GM23338 (cell line): ENCODE data around the gene CRYBB3. TPM values are rescaled to one million over a fixed set of nuclear protein-coding genes. Genes with fewer than 3 reads are reported as not detected.

Source experiments
- ATAC-seq: fragments of 200-7000 bp; cut with Tn5 transposase; 3 replicates; pipeline ENCODE4 v1.9.1; 2020
- DNase-seq: peaks from one replicate; pipeline ENCODE4 v3.0.0-alpha.2; 2015; ENCODE audit warnings: low spot score
- H2AFZ ChIP-seq: fragments of 200-600 bp; sonication (generic); 2 replicates; pipeline ENCODE4 v1.8.0; 2016; ENCODE audit warnings: antibody characterized with exemption, mild to moderate bottlenecking, moderate library complexity
- H3F3A ChIP-seq: fragments of 200-600 bp; sonication (generic); replicated peaks from 2 replicates; pipeline ENCODE4 v1.8.0; 2017; ENCODE audit warnings: antibody characterized with exemption, mixed run types, low read depth
- H3K27ac ChIP-seq: fragments of 200-600 bp; sonication (generic); 2 replicates; pipeline ENCODE4 v1.6.1; 2016; ENCODE audit warnings: low read depth
- H3K27me3 ChIP-seq: fragments of 200-600 bp; sonication (generic); 2 replicates; pipeline ENCODE4 v1.8.0; 2016; ENCODE audit warnings: mild to moderate bottlenecking, mixed run types, moderate library complexity; ENCODE audit not compliant: insufficient read depth
- H3K36me3 ChIP-seq: fragments of 200-600 bp; sonication (generic); 2 replicates; pipeline ENCODE4 v1.8.0; 2016; ENCODE audit warnings: mild to moderate bottlenecking; ENCODE audit not compliant: insufficient read depth
- H3K4me1 ChIP-seq: fragments of 200-600 bp; sonication (generic); 2 replicates; pipeline ENCODE4 v1.8.0; 2016; ENCODE audit warnings: mild to moderate bottlenecking, moderate library complexity; ENCODE audit not compliant: insufficient read depth
- H3K4me2 ChIP-seq: fragments of 200-600 bp; sonication (generic); 2 replicates; pipeline ENCODE4 v1.7.1; 2017; ENCODE audit warnings: mixed run types
- H3K4me3 ChIP-seq: fragments of 200-600 bp; sonication (generic); 2 replicates; pipeline ENCODE4 v1.6.1; 2016; ENCODE audit warnings: mixed run types
- H3K79me2 ChIP-seq: fragments of 200-600 bp; sonication (generic); replicated peaks from 2 replicates; pipeline ENCODE4 v1.8.0; 2017; ENCODE audit warnings: mild to moderate bottlenecking; ENCODE audit not compliant: insufficient read depth
- H3K9me2 ChIP-seq: fragments of 200-600 bp; sonication (generic); 2 replicates; pipeline ENCODE4 v1.8.0; 2017; ENCODE audit not compliant: insufficient read depth
- H4K20me1 ChIP-seq: fragments of 200-600 bp; sonication (generic); replicated peaks from 2 replicates; pipeline ENCODE4 v1.8.0; 2017; ENCODE audit warnings: mild to moderate bottlenecking; ENCODE audit not compliant: insufficient read depth
- H3K27ac Mint-ChIP-seq: 2 replicates; pipeline ENCODE4 v1.8.0; 2020; ENCODE audit warnings: inconsistent platforms, mild to moderate bottlenecking, moderate library complexity, mixed read lengths
- H3K27me3 Mint-ChIP-seq: 3 replicates; pipeline ENCODE4 v1.8.0; 2022; ENCODE audit warnings: low read depth, mild to moderate bottlenecking, moderate library complexity, mixed read lengths, inconsistent platforms; ENCODE audit not compliant: insufficient read depth, poor library complexity
- H3K36me3 Mint-ChIP-seq: 3 replicates; pipeline ENCODE4 v1.8.0; 2021; ENCODE audit warnings: low read depth, mild to moderate bottlenecking, inconsistent platforms, moderate library complexity, mixed read lengths
- H3K4me1 Mint-ChIP-seq: 3 replicates; pipeline ENCODE4 v1.8.0; 2020; ENCODE audit warnings: mild to moderate bottlenecking, inconsistent platforms, mixed read lengths
- H3K4me3 Mint-ChIP-seq: 3 replicates; pipeline ENCODE4 v1.8.0; 2021; ENCODE audit warnings: moderate library complexity, mild to moderate bottlenecking, inconsistent platforms, mixed read lengths
- H3K9me3 Mint-ChIP-seq: 3 replicates; pipeline ENCODE4 v1.8.0; 2020; ENCODE audit warnings: moderate library complexity, mild to moderate bottlenecking, inconsistent platforms, mixed read lengths
- ETS1 ChIP-seq: IDR thresholded peaks from 2 replicates; pipeline ENCODE4 v1.6.1; 2016; ENCODE audit warnings: antibody characterized with exemption
- EZH2 ChIP-seq: fragments of 200-600 bp; sonication (generic); IDR thresholded peaks from one replicate; pipeline ENCODE4 v1.8.0; 2017; ENCODE audit warnings: antibody characterized with exemption, mild to moderate bottlenecking, low read depth; ENCODE audit not compliant: unreplicated experiment
- EZH2phosphoT487 ChIP-seq: fragments of 200-600 bp; sonication (generic); IDR thresholded peaks from one replicate; pipeline ENCODE4 v1.8.1; 2018; ENCODE audit warnings: antibody characterized with exemption; ENCODE audit not compliant: unreplicated experiment
- JUNB ChIP-seq: IDR thresholded peaks from one replicate; pipeline ENCODE4 v1.6.1; 2016; ENCODE audit warnings: antibody characterized with exemption; ENCODE audit not compliant: unreplicated experiment
- POLR2AphosphoS5 ChIP-seq: IDR thresholded peaks from 2 replicates; pipeline ENCODE4 v1.6.1; 2016; ENCODE audit warnings: antibody characterized with exemption, low read depth
- STAT1 ChIP-seq: IDR thresholded peaks from one replicate; pipeline ENCODE4 v1.6.1; 2016; ENCODE audit warnings: antibody characterized with exemption; ENCODE audit not compliant: unreplicated experiment
- ZNF114 ChIP-seq: fragments of 250-450 bp; sonication (Bioruptor Pico); IDR thresholded peaks from 2 replicates; pipeline ENCODE4 v1.5.0; 2020; ENCODE audit warnings: mild to moderate bottlenecking, moderate library complexity
- ZNF331 ChIP-seq: fragments of 250-450 bp; sonication (Bioruptor Pico); IDR thresholded peaks from 2 replicates; pipeline ENCODE4 v1.5.0; 2020; ENCODE audit warnings: low read depth, mild to moderate bottlenecking, moderate library complexity
- polyA plus RNA-seq: library from polyadenylated mRNA; unstranded; fragments of >200 nt; fragmentation: Nextera tagmentation; extraction: Ambion mirVana; gene quantifications from 2 replicates; pipeline ENCODE4 v1.2.1, GENCODE V29; 2016
- total RNA-seq: library from RNA; depleted of rRNA; stranded (reverse); fragments of >200 nt; shearing (Covaris generic); gene quantifications from 2 replicates; pipeline ENCODE4 v1.2.3, GENCODE V29; 2014
- TF ChIP-seq, protein P1 (sequence below): IDR thresholded peaks from one replicate; pipeline ENCODE4 v1.6.1; 2018; ENCODE audit warnings: antibody characterized with exemption; ENCODE audit not compliant: unreplicated experiment
- TF ChIP-seq, protein P2 (sequence below), 2 experiments: fragments of 200-600 bp in 1 of 2; sonication (generic) in 1 of 2; conservative IDR thresholded peaks; 2 replicates each; pipeline versions ENCODE4 v1.5.1 to v1.6.1; 2016 to 2017; ENCODE audit warnings: antibody characterized with exemption in 2 of 2, low read depth in 2 of 2, mild to moderate bottlenecking in 2 of 2, moderate library complexity in 1 of 2

The CRYBB3 gene
- total and polyA plus RNA-seq, 2 experiments from 2014 or later = 0.28 TPM; not detected in 1

DNA sequence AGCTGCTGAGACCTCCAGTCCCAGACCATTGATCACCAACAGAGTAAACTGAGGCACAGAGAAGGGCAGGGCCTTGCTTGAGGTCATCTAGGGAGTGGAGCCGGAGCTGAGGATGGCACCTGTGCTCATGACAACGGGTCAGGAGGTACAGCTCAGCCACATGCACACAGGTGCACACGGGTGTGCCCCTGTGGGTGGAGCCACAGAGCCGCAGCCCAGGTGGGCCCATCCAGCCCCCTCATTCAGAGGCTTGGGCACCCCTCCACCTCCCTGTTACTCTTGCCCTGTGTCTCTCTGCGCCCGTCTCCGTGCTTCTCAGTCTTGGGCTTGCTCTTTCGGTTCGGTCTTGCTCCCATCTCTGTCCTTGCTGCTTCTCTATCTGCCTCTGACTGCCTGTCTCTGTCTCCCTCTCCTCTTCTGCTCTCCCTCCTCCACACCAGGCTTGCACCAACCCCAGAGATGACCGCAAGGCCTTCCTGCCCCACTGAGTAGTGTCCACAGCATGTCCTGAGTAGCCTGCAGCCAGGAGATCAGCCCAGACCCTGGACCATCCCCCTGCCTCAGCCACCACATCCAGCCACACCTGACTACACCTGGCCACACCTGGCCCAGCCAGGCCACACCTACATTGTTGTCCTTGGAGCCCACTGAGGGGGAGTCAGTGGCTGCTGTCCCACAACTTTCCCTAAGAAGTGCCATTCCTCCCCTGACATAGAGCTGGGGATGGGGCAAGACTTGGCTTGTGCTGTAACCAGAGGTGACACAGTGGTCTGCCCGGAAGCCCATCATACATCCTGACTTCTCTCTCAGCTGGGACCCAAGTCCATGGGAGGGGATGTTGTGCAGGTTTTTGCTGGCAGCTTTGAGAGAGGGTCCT lies 39.3 kb upstream of the CRYBB3 start (continued):
- TF ChIP-seq, protein P1, sequence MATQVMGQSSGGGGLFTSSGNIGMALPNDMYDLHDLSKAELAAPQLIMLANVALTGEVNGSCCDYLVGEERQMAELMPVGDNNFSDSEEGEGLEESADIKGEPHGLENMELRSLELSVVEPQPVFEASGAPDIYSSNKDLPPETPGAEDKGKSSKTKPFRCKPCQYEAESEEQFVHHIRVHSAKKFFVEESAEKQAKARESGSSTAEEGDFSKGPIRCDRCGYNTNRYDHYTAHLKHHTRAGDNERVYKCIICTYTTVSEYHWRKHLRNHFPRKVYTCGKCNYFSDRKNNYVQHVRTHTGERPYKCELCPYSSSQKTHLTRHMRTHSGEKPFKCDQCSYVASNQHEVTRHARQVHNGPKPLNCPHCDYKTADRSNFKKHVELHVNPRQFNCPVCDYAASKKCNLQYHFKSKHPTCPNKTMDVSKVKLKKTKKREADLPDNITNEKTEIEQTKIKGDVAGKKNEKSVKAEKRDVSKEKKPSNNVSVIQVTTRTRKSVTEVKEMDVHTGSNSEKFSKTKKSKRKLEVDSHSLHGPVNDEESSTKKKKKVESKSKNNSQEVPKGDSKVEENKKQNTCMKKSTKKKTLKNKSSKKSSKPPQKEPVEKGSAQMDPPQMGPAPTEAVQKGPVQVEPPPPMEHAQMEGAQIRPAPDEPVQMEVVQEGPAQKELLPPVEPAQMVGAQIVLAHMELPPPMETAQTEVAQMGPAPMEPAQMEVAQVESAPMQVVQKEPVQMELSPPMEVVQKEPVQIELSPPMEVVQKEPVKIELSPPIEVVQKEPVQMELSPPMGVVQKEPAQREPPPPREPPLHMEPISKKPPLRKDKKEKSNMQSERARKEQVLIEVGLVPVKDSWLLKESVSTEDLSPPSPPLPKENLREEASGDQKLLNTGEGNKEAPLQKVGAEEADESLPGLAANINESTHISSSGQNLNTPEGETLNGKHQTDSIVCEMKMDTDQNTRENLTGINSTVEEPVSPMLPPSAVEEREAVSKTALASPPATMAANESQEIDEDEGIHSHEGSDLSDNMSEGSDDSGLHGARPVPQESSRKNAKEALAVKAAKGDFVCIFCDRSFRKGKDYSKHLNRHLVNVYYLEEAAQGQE = no peak
- TF ChIP-seq EZH2phosphoT487 = no peak
- TF ChIP-seq, protein P2, sequence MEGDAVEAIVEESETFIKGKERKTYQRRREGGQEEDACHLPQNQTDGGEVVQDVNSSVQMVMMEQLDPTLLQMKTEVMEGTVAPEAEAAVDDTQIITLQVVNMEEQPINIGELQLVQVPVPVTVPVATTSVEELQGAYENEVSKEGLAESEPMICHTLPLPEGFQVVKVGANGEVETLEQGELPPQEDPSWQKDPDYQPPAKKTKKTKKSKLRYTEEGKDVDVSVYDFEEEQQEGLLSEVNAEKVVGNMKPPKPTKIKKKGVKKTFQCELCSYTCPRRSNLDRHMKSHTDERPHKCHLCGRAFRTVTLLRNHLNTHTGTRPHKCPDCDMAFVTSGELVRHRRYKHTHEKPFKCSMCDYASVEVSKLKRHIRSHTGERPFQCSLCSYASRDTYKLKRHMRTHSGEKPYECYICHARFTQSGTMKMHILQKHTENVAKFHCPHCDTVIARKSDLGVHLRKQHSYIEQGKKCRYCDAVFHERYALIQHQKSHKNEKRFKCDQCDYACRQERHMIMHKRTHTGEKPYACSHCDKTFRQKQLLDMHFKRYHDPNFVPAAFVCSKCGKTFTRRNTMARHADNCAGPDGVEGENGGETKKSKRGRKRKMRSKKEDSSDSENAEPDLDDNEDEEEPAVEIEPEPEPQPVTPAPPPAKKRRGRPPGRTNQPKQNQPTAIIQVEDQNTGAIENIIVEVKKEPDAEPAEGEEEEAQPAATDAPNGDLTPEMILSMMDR (conservative IDR thresholded peaks at IDR 0.05; ENCODE audit: low read depth in 2 of 2) = no peak
- no peak for TF ChIP-seq POLR2AphosphoS5
- no peak for TF ChIP-seq EZH2

DNA sequence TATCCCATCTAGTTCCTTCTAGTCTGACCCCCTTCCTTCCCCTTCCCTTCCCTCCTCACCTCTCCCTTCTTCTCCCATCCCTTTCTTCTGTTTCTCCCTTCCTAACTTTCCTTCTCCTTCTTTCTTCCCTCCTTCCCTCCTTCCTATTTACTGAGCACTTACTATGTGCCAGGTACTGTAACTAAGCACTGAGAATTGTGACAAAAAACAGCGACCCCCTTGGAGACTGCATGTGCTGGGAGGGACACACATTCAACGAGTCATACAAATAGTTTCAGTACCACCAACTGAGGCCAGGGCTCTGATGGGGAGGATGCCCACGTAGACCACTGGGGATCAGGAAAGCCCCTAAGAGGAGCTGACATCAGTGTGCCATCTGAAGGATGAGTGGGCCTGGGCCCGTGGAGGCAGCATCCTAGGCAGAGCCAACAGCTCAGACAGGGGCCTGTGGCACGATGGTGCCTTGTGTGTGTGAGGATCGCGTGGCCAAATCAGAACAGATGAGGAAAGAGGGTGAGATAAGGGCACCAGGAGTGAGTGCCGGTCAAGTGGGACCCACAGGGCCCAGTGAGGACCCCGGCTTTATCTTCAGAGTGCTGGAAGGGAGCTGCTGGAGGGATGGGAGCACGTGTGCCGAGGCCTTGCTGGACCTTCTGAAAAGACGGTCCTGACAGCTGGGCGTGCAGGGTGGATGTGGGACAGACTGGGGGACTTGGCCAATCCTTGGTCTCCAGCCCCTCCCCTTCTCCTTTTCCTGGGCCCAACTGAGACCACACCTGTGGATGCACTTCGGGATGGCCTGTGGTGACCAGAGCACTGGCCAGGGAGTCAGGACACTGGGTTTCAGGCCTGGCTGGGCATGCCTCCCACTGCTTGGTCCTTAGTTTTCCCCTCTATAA lies 38.4 kb upstream of the CRYBB3 start:
- Histone ChIP-seq H3K36me3 (no peaks in the 10 kb centered on the region), H3K27me3 (no peaks in the 10 kb centered on the region), H3K4me1 (no peaks in the 10 kb centered on the region), H4K20me1 (peaks cover 4% of the 10 kb centered on the region; the same call in 1 of the 2 replicates), H3K79me2 (no peaks in the 10 kb centered on the region), H2AFZ (no peak overlapping the region), H3K4me3 (no peak overlapping the region), H3K27ac (no peak overlapping the region), H3F3A (no peaks in the 10 kb centered on the region), H3K4me2 (no peak overlapping the region), H3K9me2 (no peaks in the 10 kb centered on the region)
- Mint-ChIP-seq H3K27ac (no peak overlapping the region; the same call in 1 of the 2 replicates), H3K27me3 (peaks cover 2% of the 10 kb centered on the region), H3K36me3 (no peaks in the 10 kb centered on the region), H3K9me3 (no peaks in the 10 kb centered on the region; the same call in 2 of the 3 replicates), H3K4me1 (no peaks in the 10 kb centered on the region), H3K4me3 (no peak overlapping the region)
- ATAC-seq (no peak), DNase-seq (no peak)
- TF ChIP-seq ETS1 = no peak
- TF ChIP-seq, protein P2 (conservative IDR thresholded peaks at IDR 0.05; ENCODE audit: low read depth in 2 of 2) = no peak
- no peak for TF ChIP-seq ZNF331 (CRISPR knock-in tag)
- TF ChIP-seq EZH2 = no peak
- TF ChIP-seq STAT1 = no peak
- no peak for TF ChIP-seq JUNB
- no peak for TF ChIP-seq ZNF114 (CRISPR knock-in tag)
- no peak for TF ChIP-seq EZH2phosphoT487
- no peak for TF ChIP-seq POLR2AphosphoS5
